Measurements from ENCODE around the gene PRKAG2.
A peak's percentile ranks its signal among the peaks of the same experiment; 100 is the strongest.

Gene PRKAG2

GRCh38 chr7:151724250-151724915 lies 152.5 kb downstream of the PRKAG2 start:
- DNase-seq: no peak

GRCh38 chr7:151723321-151723720 lies 153.6 kb downstream of the PRKAG2 start:
- DNase-seq: no peak

GRCh38 chr7:151722533-151722932 lies 154.4 kb downstream of the PRKAG2 start:
- DNase-seq: no peak

- no peak for DNase-seq
These were observed 155.2 kb downstream of the PRKAG2 start for GRCh38 chr7:151721694-151722093.

GRCh38 chr7:151721236-151721635 lies 155.7 kb downstream of the PRKAG2 start:
- no peak for DNase-seq

GRCh38 chr7:151720280-151720679 lies 156.6 kb downstream of the PRKAG2 start:
- DNase-seq: no peak

- no peak for DNase-seq
These were observed 157.0 kb downstream of the PRKAG2 start for GRCh38 chr7:151719897-151720242.

- DNase-seq: no peak
These were observed 157.7 kb downstream of the PRKAG2 start for GRCh38 chr7:151719031-151719896.

GRCh38 chr7:151717918-151718317 lies 159.0 kb downstream of the PRKAG2 start:
- no peak for DNase-seq

GRCh38 chr7:151717415-151717814 lies 159.5 kb downstream of the PRKAG2 start:
- DNase-seq: peak in 9 of 14 donors; percentile 7 to 55 (median 33)

- no peak for DNase-seq
These were observed 160.6 kb downstream of the PRKAG2 start for GRCh38 chr7:151716323-151716722.

GRCh38 chr7:151715666-151716315 lies 161.1 kb downstream of the PRKAG2 start:
- no peak for DNase-seq

GRCh38 chr7:151714201-151714600 lies 162.7 kb downstream of the PRKAG2 start:
- DNase-seq: no peak

GRCh38 chr7:151712810-151713125 lies 164.1 kb downstream of the PRKAG2 start:
- DNase-seq: no peak

GRCh38 chr7:151711906-151712809 lies 164.8 kb downstream of the PRKAG2 start:
- no peak for DNase-seq

- no peak for DNase-seq
These were observed 165.5 kb downstream of the PRKAG2 start for GRCh38 chr7:151711435-151711872.

GRCh38 chr7:151710646-151711434 lies 166.1 kb downstream of the PRKAG2 start:
- no peak for DNase-seq

GRCh38 chr7:151710121-151710640 lies 166.7 kb downstream of the PRKAG2 start:
- no peak for DNase-seq

- no peak for DNase-seq
These were observed 167.5 kb downstream of the PRKAG2 start for GRCh38 chr7:151709141-151710038.

- DNase-seq: no peak
These were observed 168.3 kb downstream of the PRKAG2 start for GRCh38 chr7:151708610-151709009.
